Measurements from ENCODE around the gene SPPL3.

Gene SPPL3

DNA sequence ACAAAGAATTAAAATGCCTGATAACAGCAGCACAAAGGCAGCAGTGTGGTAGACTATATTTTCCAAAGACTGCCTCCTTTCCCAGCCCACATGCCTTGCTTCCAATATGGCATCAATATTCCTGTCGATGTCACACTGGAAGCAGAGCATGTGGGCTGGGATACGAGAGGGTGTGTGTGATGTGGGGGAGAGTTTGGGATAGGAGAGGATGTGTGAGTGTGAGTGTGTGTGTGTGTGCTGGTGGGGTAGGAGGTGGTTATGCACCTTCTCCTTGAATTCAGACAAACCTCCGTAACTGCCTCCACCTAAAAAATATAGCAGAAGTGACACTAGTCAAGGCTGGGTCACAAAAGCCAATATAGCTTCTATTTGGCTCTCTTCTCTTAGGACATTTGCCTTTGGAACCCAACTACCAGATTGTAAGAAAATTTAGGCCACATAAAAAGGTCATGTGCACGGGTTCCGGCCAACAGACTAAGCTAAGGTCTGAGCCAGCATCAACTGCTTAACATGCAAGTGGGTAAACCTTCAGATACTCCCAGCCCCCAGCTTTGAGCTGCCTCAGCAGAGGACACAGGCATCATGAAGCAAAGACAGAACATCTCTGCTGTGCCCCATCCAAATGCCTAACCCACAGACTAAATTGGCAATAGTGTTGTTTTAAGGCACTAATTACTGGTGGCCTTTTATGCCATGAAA lies 29.5 kb downstream of the SPPL3 start:
- no peak for DNase-seq (ENCODE audit: low read depth)

DNA sequence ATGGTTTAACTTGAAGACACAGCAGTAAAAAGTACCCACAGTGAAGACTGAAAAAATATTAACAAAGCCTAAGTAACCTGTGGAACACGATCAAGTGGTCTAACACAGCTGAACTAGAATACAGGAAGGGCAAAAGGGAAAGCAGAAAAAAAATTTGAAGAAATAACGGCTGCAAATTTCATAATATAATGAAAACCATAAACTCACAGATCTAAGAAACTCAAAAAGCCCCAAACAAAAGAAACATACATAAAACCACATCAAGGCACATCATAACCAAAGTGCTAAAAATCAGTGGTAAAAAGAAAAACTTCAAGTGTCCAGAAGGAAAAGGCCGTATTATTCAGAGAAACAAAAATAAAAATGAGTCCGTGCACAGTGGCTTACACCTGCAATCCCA lies 30.9 kb downstream of the SPPL3 start:
- no peak for DNase-seq (ENCODE audit: low read depth)

DNA sequence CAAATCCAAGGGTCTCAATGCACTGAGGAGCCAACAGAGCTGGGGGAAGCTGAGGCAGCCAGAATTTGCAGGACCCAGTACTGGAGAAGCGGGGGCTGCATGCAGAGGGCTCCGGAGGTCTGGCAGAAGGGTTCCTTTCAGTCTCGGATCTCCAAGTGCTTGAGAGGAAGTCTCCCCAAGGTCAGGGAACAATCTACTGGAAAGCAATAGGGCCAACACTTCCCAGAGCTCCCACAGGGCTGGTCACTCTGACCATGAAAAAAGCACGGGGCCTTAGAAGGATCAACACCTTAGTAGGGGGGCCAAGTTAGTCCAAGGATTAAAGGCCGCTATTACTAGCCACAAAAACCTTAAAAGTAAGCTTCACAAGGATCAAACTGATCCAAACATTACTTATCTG lies 31.7 kb downstream of the SPPL3 start:
- no peak for DNase-seq (ENCODE audit: low read depth)

DNA sequence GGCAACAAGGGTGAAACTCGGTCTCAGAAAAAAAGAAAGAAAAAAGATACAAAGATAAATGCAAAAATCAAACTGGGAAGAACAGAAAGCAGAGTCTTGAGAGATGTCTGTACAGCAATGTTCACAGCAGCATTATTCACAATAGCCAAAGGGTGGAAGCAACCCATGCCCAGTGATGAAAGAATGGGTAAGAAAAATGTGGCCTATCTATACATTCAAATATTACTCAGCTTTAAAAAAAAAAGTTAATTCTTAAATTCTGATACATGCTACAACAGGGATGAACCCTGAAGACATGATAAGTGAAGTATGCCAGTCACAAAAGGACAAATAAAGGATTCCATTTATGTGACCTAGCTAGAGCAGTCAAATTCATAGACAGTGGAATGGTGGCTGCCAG lies 33.7 kb downstream of the SPPL3 start:
- no peak for DNase-seq (ENCODE audit: low read depth)

DNA sequence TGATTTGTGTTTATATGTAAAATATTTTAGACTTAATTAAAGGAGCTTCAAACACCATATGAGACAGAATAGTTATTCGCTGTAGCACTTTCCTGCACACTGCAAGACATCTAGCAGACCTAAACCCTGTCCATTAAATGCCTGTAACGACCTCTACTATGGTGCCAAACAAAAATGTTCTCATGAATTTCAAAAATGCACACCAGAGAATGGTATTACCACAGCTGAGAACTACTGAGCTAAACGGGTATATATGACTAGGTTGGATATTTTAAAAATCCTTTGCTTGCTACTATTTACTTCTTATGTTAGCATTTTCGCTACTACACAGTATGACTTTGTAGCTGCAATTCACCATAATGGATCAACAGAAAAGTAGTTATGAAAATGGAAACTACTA lies 34.8 kb downstream of the SPPL3 start:
- no peak for DNase-seq (ENCODE audit: low read depth)

DNA sequence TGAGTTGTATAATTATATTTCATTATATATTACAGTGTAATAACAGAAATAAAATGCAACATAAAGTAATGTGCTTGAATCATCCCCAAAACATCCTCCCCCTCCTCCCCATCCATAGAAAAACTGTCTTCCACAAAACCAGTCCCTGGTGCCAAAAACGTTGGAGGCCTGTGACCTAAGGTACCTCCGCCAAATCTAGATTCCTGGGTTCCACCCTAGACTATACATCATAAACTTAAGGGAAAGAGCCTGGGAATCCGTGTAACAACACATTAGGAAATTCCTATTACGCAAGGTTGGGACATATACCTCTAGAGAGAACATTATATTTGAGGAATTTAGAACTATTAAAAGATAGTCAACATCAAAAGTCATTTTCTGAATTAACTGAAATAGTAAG lies 38.0 kb downstream of the SPPL3 start:
- DNase-seq (ENCODE audit: low read depth), result no peak

DNA sequence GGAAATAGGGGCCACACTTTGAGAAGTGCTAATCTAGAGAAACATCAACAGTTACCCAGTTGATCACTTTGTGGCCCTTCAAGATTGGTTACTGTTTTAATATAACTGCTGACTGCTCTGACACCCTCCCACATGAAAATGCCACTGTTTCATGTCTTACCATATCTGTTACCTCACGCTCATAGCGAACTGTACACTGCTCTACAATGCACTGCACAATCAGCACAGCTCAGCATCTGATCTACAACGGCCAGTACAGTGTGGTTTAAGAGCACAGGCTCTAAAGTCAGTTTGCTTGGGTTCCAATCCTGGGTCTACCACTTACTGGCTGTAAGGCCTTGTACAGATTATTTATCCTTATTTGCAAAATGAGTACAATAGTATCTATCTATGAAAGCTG lies 39.1 kb downstream of the SPPL3 start:
- DNase-seq (ENCODE audit: low read depth), result no peak

DNA sequence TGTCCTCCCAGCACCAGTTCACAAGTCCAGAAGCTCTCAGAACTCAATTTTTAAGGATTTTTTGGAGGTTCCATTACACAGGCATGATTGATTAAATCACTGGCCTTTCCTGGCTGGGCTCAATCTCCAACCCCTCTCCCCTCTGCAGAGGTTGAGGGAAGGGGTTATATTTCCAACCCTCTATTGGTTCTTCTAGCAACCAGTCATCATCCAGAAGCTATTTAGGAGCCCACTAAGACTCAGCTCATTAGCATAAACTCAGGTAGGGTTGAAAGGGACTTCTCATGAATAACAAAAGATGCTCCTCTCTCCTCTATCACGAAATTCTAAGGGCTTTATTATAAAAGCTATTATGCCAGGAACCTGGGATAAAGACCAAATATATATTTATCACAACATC lies 41.5 kb downstream of the SPPL3 start:
- no peak for DNase-seq (ENCODE audit: low read depth)

DNA sequence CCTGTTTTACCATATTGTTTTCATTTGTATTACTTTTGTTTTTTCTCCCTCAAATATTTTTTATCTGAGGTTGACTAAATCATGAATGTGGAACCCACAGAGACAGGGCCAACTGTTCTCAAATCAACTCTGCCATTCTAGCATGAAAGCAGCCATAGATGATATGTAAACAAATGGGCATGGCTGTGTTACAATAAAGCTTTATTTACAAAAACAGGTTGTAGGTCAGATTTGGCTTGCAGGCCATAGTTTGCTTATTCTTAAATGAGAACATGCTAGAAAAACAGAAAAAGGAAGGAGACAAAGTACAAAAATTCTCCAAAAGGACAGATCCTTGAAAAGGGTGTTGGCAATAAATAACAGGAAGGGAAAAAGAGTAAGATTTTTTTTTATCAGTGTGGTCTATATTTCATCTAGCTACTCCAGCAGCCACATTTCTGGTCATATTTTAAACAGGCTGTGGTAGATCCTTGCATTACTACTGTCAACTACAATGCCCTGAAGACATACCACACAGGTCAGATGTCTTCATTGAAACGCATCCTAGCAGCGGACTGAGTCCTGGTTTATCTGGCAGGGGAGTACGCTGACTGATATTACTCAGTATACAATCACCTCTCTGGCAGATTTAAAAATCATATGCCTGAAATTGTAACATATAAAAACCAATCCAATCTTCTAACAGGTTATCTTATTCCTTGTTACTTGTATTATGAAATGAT lies 42.9 kb downstream of the SPPL3 start:
- DNase-seq (ENCODE audit: low read depth), result no peak

DNA sequence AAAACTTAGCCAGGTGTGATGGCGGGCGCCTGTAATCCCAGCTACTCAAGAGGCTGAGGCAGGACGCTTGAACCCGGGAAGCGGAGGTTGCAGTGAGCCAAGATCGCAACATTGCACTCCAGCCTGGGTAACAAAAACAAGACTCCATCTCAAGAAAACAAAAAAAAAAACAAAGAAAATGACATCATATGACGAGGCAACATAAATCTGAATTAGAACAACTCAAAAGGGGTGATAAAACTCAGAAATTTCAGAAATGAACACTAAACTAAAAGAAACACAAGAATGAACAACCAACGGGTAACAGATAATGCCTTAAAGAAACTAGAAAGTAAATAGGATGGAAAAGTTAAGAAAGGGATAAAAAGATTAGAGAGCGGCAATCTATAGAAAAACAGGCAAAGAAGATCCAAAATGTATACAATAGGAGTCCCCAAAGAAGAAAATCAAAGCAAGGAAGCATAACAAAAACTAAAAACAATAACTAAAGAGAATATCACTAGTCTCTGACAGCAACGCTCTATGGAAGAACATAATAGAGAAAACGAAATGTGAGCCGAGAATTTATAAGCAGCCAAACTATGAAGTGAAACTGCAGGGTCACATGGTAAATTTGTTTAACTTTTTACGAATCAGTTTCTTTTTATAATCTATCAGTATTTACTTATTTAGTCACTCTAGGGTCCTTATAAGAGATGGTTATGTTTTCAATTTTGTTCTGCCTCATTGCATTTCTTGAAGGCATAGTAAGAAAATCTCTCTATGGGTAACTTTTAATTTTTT lies 45.7 kb downstream of the SPPL3 start:
- no peak for DNase-seq (ENCODE audit: low read depth)

DNA sequence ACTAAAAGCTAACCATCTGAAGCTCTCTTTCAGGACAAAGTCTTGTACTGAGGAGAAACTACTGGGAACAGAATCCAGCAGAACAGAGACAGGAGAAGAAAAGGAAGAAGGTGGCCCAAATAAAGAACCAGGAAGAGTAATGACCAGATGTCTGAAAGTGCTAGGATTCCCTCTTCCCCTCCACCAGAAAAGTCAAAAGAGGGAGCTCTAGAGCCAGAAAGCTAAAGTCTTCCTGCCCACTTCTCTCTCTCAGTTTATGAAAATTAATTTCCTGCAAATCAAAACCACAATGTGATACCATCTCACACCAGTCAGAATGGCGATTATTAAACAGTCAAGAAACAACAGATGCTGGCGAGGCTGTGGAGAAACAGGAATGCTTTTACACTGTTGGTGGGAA lies 47.2 kb downstream of the SPPL3 start:
- no peak for DNase-seq (ENCODE audit: low read depth)

DNA sequence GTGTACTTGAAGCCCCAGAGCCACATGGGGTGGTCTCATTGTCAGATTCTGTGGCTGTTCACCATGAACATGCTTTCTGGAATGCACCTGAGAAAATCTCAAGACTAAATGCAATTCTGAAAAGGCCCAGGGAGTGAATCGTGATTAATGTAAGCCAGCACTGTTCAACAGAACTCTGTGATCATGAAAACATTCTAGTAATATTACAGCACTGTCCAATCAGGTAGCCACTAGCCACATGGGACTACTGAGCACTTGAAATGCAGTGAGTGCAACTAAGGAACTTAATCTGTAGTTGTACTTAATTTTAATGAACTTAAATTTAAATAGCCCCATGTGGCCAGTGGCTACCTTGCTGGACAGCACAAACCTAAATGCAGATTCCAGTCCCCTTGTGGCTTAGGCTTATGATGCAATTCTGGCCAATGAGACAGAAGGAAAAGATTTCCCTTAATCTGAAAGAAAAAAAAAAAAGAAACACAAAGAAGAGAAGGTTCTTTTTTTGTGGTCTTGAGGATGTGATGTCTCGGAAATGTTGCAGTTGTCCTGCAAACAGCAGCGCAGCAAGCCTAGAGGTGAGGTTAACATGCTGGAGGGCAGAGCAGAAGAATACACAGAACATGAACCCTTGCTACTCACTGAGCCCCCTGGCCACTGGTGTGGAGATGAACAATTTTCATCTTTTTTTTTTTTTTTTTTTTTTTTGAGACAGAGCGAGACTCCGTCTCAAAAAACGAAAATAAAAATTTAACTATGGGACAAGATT lies 48.2 kb downstream of the SPPL3 start:
- no peak for DNase-seq (ENCODE audit: low read depth)

DNA sequence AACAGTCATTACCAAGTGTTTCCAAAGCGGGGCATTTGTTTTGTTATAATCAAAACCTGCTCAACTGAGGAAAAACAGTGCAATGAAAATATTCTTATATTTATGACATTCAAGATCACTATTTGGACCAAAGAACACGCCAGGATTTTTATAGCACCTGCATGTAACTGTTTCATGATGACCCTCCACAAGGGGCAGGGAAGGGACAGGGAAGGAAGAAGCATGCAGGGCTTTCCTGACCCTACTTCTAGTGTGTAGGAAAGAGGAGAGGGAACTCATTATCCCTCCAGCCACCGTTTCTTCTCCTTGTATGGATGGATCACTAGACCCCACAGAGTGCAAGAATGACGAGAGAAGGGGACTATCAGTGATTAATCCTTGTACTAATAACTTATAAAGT lies 49.4 kb downstream of the SPPL3 start:
- no peak for DNase-seq (ENCODE audit: low read depth)

DNA sequence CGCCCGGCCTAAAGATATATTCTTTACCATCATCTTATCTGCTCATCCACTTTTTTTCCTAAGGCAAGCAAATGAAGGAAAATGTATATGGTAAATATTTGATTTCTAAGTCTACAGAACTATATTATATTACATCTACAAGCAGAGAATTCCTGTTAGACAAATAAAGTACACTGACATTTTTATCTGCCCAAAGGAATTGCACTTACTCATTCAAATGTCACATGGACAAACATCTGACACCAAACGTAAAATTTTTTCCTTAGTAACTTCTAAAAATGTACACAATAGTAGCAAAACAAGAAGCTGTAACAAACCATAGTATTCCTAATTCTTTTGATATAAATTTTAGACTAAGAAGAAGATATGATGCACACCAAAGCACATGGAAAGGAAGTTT lies 51.0 kb downstream of the SPPL3 start:
- no peak for DNase-seq (ENCODE audit: low read depth)

DNA sequence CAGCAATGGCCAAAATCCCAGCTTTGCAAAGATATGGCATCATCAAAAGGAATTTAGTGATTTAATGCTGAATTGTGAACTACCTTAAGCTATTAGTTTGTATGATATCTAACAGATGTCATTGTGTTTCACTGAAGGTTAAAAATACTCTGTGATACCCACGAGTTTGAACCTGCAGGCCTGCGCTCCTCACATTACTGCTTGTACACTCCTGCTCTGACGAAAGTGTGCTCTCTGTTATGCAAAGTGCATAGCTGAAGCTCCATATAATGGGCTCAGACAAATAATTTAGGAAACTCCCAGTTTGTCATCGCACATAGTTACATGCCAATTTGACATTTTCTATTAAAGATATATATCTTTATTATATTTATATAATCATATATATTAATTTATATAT lies 52.2 kb downstream of the SPPL3 start:
- no peak for DNase-seq (ENCODE audit: low read depth)

DNA sequence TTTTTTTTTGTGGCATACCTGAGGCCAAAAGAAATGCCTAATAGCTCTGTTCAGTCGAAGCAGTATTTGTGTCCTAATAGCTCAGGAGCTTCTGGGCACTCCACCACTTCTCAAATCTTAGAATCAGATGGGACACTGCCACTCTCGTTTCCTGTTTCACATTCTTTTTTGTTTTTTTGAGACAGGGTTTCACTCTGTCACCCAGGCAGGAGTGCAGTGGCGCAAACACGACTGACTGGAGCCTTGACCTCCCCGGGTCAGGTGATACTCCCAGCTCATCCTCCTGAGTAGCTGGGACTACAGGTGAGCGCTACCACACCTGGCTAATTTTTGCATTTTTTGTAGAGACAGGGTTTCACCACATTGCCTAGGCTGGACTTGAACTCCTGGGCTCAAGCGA lies 52.7 kb downstream of the SPPL3 start:
- DNase-seq (ENCODE audit: low read depth), result no peak

DNA sequence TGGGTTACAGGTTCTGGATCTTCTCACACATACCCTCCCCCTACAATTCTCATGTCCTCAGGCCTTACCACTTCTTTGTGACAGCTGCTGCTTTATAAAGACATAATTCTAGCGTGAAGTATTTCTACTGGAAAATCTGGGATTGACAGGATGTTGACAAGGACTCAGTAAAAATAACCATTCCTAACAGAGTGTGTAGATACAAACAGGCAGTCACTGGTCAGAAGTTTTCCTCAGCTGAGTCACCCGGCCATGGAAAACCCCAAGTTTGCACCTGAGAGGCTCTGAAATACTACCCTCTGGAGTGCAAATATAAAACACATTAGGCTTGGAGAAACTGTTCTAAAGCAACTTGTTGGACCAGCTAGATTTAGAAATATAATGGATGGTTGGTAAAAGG lies 54.4 kb downstream of the SPPL3 start:
- no peak for DNase-seq (ENCODE audit: low read depth)

DNA sequence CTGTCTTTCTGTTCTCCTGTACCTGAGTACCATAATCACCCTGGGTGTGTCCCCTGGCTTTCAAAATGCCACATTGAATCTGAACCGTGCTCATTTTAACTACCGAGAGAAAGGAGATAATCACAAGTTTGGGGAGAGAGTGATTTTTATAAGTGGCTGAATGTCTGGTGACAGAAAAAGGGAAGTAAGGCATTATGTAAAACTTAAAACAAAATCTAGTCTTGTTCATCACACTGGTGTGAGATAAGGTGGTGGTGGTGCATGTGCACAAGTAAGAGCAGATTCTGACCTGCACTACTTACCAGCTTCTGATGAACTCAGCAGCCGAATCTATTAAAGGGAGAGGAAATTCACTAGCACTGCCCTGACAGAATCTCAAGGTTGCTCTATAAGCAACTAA lies 56.3 kb downstream of the SPPL3 start:
- DNase-seq (ENCODE audit: low read depth), result no peak

DNA sequence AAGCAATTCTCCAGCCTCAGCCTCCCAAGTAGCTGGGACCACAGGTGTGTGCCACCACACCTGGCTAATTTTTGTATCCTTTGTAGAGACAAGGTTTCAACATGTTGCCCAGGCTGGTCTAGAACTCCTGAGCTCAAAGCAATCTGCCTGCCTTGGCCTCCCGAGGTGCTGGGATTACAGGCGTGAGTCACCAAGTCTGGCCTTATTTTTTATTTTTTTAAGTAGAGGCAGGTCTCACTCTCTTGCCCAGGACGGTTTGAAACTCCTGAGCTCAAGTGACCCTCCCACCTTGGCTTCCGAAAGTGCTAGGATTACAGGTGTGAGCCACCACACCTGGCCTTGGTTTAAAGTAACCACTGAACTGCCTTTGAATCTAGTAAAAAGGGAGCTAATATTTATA lies 56.8 kb downstream of the SPPL3 start:
- DNase-seq (ENCODE audit: low read depth), result no peak

DNA sequence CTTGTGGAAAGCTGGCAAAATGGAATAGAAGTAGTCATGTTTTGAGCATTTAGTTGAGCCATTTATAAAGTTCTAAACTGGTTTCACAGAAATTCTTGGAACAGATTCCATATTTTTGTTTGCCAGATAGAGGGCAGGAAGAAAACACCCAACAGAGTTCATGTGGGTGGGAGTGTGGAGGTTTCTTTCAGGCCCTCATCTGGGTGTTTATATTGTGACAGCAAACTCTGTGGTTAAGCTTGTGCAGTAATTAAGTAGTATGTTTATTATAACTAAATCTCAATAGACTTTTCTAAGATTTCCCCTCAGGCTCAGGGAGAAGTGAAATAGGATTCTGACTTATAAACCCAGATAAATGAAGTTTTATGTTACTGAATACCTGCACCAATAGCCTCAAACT lies 57.4 kb downstream of the SPPL3 start:
- DNase-seq (ENCODE audit: low read depth), result no peak

DNA sequence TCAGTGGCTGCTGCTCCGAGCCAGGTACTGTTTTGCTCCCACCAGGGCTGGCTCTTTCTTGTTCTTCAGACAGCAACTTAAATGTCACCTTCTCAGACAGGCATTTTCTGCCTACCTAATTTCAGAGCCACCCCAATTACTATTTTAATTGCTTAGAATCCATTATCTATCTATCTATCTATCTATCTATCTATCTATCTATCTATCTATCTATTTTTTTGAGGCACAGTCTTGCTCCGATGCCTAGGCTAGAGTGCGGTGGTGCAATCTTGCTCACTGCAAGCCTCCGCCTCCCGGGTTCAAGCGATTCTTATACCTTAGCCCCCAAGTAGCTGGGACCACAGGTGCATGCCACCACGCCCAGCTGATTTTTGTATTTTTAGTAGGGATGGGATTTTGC lies 58.5 kb downstream of the SPPL3 start:
- DNase-seq (ENCODE audit: low read depth), result no peak

DNA sequence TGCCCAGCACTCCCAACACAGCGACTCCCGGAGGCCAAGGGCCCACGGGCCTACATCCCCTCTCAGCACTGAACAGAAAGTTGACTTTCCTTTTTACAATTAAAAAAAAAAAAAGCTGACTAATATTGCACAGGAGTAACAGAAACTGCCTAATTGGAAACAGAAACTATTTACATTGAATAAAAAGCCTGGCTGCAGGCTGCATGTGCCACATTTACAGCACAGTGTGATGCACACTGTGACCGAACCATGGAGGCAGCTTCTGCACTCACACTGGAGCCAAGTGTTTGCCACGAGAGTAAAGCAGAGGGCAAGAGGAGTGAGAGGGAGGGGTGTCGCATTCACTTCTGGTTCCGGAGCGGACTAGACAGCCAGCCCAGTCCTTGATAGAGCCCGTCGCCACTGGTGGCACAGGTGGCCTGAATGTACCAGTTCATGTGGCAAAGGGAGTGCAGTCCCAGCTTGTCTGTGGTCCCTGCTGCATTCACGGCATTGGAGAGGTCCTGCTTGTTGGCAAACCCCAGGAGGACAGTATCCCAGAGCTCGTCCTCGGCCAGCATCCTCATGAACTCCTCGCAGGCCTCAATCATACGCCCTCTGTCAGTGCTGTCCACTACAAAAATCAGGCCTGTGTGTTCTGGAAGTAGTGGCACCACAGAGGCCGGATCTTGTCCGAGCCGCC lies 59.2 kb downstream of the SPPL3 start:
- DNase-seq (ENCODE audit: low read depth), result no peak

Data from activated gamma-delta T cell treated with anti-CD3 and anti-CD28 coated beads, Interleukin-2, amount 50 U/mL, for 16 hours (primary cell).